HG02938 (cell line): Measurements from ENCODE around the gene S100A14.

Source experiments
- ATAC-seq: cut with Tn5 transposase; IDR thresholded peaks from one replicate; pipeline ENCODE4 v1.9.1; 2021; ENCODE audit warnings: mild to moderate bottlenecking, moderate library complexity; ENCODE audit not compliant: unreplicated experiment

The S100A14 gene

GRCh38 chr1:153566414-153567371 lies 49.4 kb downstream of the S100A14 start:
- ATAC-seq, result peak; percentile 33

DNA sequence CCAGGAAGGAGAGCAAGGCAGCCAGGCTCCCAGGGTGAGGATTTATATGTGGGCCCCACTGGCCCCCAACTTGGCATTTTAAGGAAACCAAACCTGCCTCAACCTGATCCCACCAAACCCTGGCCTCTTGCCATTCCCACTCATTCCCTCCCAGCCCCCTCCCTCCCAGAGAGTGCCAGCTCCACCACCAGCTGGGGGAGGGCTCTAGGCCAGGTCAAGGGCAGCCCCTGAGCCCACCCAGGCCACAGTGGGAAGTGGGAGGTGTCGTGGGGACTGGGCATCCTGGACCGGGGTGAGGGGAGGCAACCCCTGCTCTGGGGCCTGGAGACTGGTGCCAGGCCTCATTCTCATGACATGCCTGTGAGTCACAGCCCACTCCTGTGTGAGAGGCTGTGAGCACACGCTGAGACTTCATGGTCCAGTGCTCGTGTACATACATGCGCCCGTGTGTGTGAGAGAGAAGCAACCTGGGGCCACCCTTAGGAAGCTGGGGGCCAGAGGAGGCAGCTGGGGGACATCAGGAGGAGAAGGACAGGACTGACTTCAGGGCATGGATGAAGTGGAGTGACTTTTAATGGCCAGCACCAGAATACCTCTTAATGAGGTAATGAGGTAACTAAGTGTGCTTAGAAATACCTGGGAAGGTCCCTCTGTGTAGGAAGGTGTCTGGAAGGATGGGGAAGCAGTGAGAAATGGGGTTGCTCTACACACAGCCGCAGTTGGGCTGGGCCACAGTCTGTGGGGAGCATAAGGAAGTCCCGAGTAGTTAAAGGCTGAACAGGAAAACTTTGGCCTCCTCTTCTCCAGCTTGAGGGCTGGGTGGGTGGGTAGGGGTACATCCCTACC lies 50.4 kb downstream of the S100A14 start, which contains the start of gene S100A2:
Gene S100A2, minus strand, starts transcription at position 316 of the 846 bp plus-strand sequence. CDS start 1,967 bp downstream, outside the sequence.
- ATAC-seq, result peak; percentile 28
